ENCODE data around the gene IKZF4.
A peak's percentile ranks its signal among the peaks of the same experiment; 100 is the strongest.
"Not testable (repeated sequence)": the region's sequence is repeated elsewhere in the genome, so short reads cannot be mapped to it uniquely, and the experiment has no call there.

The IKZF4 gene

GRCh38 chr12:56041552-56042429 is 20.9 kb downstream of the IKZF4 start, which contains the start of gene RPS26:
TSS of gene RPS26 (plus strand) at chr12:56041918. CDS start at chr12:56042167, 249 bp downstream.
- peak; percentile 99 for DNase-seq

DNA sequence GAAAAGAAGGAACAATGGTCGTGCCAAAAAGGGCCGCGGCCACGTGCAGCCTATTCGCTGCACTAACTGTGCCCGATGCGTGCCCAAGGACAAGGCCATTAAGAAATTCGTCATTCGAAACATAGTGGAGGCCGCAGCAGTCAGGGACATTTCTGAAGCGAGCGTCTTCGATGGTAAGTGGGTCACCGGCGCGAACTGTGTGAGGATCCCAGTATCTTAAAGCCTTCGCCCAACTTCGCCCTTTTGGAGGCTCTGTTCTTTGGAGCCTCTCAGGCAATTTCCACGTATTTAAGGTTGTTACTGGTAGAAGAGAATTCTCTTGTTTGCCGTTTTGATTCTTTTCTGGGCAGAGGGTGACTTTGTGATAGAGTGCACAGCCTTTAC is 21.6 kb downstream of the IKZF4 start:
- DNase-seq = not testable (repeated sequence)

DNA sequence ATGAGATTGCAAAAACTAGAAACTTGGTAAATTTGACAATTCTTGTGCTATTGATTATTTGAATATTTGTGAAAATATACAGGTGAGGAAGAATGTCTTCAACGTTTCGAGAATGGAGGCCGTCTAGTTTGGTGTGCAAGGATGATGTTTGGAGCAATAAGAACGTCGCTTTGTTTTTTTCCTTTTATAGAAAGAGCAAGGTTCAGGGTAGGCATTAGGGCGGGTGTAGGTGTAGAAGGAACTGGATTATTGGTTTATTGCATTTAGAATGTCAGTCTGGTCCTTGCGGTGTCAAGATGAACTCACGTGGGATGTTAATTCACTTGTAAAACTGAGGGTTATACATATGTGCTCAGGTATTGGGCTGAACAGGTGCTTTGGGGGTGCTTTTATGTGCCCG is 22.0 kb downstream of the IKZF4 start:
- DNase-seq = no peak

GRCh38 chr12:56046027-56046780 is 25.4 kb downstream of the IKZF4 start:
- DNase-seq = no peak

- no peak for DNase-seq
These were observed 32.6 kb downstream of the IKZF4 start for GRCh38 chr12:56053407-56053893.

DNA sequence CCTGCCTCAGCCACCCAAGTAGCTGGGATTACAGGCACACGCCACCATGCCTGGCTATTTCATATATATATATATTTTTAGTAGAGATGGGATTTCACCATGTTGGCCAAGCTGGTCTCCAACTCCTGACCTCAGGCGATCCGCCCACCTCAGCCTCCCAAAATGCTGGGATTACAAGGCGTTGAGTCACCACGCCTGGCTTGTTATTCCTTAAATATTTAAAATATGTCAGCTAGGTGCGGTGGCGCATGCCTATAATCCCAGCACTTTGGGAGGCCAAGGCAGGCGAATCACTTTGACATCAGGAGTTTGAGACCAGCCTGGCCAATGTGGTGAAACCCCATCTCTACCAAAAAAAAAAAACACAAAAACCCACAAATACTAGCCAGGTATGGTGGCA is 39.1 kb downstream of the IKZF4 start:
- DNase-seq = not testable (repeated sequence)

DNA sequence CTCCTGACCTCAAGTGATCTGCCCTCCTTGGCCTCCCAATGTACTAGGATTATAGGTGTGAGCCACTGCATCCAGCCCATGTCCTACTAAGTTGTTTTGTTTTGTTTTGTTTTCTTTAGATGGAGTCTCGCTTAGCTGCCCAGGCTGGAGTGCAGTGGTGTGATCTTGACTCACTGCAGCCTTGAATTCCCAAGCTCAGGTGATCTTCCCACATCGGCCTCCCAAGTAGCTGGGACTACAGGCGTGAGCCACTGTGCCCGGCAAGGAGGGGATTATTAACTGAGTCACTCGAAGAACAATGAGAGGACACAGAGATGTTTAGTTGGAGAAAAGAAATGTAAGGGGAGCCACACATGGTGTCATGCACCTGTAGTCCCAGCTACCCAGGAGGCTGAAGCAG is 41.1 kb downstream of the IKZF4 start:
- DNase-seq = no peak

DNA sequence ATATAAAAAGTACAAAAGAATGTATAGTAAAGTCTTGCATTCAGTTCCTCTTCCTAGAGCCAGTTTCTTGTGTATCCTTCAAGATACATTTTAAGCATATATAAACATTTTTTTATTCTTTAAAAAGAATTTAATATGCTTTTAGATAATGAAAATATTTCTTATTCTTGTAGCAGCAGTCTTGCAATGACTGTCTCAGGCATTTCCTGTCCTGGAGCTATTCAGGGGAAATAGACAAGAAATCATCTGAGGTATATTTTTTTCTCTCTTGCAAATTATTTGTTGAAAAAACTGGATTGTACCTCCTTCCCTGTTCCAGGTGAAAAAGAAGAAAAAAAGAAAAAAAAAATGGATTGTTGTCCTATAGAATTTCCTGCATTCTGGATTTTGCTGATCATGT is 42.2 kb downstream of the IKZF4 start:
- DNase-seq = no peak

DNA sequence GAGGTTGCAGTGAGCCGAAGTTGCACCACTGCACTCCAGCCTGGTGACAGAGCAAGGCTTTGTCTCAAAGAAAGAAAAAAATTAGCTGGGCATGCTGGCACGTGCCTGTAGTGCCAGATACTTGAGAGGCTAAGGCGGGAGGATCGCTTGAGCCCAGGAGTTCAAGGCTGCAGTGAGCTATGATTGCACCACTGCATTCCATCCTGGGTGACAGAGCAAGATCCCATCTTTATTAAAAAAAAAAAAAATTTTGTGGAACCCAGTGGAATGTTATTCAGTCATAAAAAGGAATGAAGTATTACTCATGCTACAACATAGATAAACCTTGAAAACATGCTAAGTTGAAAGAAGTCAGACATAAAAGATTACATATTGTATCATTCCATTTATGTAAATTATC is 50.8 kb downstream of the IKZF4 start:
- no peak for DNase-seq

DNA sequence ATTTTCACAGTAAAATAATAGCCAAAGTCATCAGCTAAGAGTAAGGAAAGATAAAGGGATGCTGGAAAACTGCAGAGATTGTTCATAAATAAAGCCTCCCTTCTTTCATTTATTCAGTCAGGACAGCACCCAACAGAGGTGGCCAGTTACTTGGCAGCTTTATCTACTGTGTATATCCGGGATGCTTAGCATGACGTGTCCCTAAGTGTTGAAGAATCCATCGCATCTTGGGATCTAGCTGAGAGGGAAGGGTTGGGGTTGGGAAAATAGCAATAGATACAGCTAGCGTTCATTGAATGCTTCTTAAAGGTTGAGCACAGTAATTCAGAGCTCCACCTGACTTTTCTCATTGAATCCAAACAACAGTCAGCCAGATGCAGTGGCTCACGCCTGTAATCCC is 53.6 kb downstream of the IKZF4 start:
- DNase-seq = no peak

GRCh38 chr12:56077966-56078365 is 57.1 kb downstream of the IKZF4 start:
- not testable (repeated sequence) for DNase-seq

- DNase-seq = no peak
These were observed 57.6 kb downstream of the IKZF4 start for GRCh38 chr12:56078427-56078826.

DNA sequence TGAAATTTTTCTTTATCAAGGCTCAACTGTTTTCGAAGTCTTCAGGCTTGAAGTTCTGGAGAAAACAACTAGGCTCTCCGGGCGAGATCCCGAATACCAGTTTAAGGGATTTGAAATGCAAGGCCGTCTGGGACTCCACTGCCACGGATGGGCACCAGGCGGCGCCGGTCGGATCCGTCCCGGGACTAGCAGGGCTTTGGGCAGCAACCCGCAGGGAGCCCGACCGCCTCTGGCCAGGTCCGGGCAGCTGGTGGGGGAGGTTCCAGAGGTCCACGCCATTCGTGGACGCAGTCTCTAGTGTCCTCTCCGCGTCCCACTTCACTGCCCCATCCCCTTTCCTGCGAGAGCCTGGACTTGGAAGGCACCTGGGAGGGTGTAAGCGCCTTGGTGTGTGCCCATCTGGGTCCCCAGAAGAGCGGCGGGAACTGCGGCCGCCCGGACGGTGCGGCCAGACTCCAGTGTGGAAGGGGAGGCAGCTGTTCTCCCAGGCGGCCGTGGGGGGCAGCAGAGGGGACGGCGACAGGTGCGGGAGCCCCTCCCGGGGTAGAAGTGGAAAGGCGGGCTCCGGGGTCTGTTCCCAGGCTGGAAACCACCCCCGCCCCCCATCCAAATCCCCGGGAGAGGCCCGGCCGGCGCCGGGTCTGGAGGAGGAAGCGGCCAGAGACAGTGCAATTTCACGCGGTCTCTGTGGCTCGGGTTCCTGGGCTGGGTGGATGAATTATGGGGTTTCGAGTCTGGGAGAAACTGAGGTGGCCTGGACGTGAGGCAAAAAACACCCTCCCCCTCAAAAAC is 58.3 kb downstream of the IKZF4 start:
- peak; percentile 66 for DNase-seq

DNA sequence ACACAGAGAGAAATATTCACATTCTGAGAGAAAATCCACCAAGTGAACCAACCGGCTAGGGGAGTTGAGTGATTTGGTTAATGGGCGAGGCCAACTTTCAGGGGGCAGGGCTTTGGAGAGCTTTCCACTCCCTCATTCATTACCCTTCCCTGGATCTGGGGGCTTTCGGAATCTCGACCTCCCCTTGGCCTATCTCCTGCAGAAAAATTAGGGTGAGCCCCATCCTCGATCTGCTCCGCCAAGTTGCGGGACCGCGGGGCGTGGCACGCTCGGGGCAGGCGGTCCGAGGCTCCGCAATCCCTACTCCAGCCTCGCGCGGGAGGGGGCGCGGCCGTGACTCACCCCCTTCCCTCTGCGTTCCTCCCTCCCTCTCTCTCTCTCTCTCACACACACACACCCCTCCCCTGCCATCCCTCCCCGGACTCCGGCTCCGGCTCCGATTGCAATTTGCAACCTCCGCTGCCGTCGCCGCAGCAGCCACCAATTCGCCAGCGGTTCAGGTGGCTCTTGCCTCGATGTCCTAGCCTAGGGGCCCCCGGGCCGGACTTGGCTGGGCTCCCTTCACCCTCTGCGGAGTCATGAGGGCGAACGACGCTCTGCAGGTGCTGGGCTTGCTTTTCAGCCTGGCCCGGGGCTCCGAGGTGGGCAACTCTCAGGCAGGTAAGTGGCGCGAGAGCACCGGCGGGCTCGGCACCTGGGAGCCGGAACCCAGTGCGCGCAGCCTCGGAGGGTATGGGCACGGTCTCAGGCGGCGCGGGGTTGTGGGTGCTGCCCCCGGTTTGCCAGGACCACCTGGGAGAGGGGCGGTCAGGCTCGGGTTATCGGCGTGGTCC is 59.1 kb downstream of the IKZF4 start, which contains the start of gene ERBB3:
Gene ERBB3, plus strand, starts transcription at position 443 of the 833 bp plus-strand sequence. Its CDS starts 136 bp downstream, at position 579.
- DNase-seq = peak; percentile 73

DNA sequence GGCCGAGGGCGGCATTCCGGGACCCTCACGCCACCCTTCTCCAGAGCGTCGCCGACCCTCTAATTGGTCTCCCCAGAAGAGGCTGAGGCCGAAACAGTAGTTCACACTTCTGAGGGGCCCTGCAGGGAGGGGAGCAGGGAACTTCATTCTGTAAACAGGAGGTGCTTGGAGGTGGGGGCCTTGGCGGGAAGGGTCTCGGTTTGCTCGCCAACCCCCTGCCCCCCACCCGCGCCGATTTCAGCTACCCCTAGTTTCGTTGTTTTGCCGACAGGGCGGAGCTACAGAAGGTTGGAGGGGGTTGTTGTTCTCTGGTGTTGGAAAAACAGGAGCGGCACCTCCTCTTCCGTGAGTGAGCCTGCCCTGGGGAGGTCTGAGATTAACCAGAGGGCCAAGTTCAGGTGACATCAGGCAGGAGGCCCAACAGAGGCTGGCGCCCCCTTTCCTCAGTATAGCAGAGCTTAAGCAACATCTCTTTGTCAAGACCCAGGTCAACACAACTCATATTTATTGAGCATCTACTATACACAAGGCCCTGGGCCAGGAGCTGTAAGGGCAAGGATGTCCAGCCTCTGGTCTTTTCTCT is 59.8 kb downstream of the IKZF4 start:
- DNase-seq = no peak

DNA sequence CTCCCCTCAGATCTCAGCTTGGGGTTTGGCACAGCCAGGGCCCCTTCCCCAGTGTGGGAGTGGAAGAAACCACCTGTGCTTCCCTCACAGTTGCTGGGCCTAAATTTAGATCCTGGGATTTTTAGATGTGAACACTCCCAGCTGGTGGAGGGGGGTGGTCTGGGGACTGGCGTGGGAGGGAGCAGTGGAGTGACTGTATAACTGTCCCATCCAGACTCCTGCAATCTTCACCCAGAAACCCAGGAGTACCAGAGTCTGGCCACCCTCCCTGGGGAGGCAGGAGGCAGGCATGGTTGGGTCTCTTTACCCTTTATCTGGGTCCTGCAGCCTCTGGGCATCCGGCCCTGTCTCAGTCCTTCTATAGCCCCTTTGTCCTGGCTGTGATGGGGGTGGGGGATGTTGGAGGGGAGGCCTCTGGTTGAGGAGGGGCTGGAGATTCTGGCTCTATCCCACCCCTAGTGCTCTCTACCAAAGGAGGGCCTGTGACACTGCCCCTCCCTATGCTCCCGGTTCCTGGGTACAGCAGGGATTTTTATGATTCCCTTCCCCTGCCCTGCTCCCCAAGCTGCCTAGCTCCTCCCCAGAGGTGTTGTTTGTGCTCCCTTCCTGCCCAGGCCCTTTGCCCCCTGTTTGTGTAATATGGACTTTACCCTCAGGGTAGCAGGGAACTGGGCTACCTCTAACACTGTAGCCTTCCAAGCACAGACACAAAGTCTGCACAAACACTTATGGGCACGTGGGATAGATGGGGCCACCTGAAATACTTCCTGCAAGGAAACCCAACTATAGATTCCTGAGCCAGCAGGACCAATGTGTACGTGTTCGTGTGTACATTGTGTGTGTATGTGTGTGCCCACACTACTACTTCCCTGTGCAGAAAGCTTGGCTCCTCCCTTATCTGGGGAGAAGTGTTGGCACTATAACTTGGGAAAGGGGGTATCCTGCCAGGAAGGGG is 60.8 kb downstream of the IKZF4 start:
- DNase-seq = no peak

GRCh38 chr12:56082382-56082781 is 61.5 kb downstream of the IKZF4 start:
- no peak for DNase-seq

- no peak for DNase-seq
These were observed 62.1 kb downstream of the IKZF4 start for GRCh38 chr12:56082967-56083366.

GRCh38 chr12:56084958-56085543 is 64.2 kb downstream of the IKZF4 start:
- peak; percentile 14 for DNase-seq

GRCh38 chr12:56086096-56086495 is 65.3 kb downstream of the IKZF4 start:
- no peak for DNase-seq

Measured in NCI-H345 (cell line).